Left renal pelvis (tissue), 4 donors: ENCODE measurements around the gene CST1. TPM values are rescaled to one million over a fixed set of nuclear protein-coding genes. Genes with fewer than 3 reads are reported as not detected.
A peak's percentile ranks its signal among the peaks of the same experiment; 100 is the strongest.
"Not testable (repeated sequence)": the region's sequence is repeated elsewhere in the genome, so short reads cannot be mapped to it uniquely, and the experiment has no call there.

ENCODE experiments used
- DNase-seq, 4 donors: peaks; one replicate each; pipeline ENCODE4 v3.0.0-alpha.2; 2013; ENCODE audit warnings: low read depth in 4 of 4, low spot score in 3 of 4
- polyA plus RNA-seq, 4 donors: library from polyadenylated mRNA; unstranded; fragments of 120-200 nt; gene quantifications; one replicate each; pipeline ENCODE4 v1.2.1, GENCODE V29; 2013; ENCODE audit not compliant: insufficient read length in 4 of 4

CST1 gene, protein sequence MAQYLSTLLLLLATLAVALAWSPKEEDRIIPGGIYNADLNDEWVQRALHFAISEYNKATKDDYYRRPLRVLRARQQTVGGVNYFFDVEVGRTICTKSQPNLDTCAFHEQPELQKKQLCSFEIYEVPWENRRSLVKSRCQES
- not detected for polyA plus RNA-seq

GRCh38 chr20:23750786-23751185, at the start of gene CST1:
Gene CST1 (minus strand): TSS chr20:23750935. CDS start chr20:23750866, 69 bp downstream.
- DNase-seq: not testable (repeated sequence)

- DNase-seq: peak in 1 of 4 donors; percentile 2
Measured at GRCh38 chr20:23799216-23799847, 48.6 kb upstream of the CST1 start.

- DNase-seq: no peak
Measured at GRCh38 chr20:23795526-23795925, 44.8 kb upstream of the CST1 start.

- no peak for DNase-seq
Measured at GRCh38 chr20:23794841-23795240, 44.1 kb upstream of the CST1 start.

GRCh38 chr20:23794065-23794464, 43.3 kb upstream of the CST1 start:
- no peak for DNase-seq

DNA sequence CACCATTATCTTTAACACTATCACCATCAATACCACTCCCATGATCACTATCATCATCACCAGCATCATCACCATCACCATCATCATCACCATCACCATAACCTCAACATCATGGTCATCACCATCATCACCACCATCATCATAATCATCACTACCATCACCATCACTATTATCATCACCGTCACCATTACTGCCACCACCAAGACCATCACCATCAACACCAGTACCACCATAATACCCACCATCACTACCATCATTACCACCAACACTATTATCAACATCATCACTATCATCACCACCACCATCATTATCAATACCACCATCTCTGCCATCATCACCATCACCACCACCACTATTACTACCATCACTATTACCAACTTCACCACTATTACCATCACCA, 32.7 kb upstream of the CST1 start:
- no peak for DNase-seq

GRCh38 chr20:23782366-23782983, 31.7 kb upstream of the CST1 start:
- no peak for DNase-seq

- DNase-seq: not testable (repeated sequence)
Measured at GRCh38 chr20:23778676-23779075, 27.9 kb upstream of the CST1 start.

GRCh38 chr20:23777380-23777779, 26.6 kb upstream of the CST1 start:
- not testable (repeated sequence) for DNase-seq

- DNase-seq: peak in 3 of 4 donors; percentile 31 to 65 (median 49)
Measured at GRCh38 chr20:23776067-23776771, 25.5 kb upstream of the CST1 start.

DNA sequence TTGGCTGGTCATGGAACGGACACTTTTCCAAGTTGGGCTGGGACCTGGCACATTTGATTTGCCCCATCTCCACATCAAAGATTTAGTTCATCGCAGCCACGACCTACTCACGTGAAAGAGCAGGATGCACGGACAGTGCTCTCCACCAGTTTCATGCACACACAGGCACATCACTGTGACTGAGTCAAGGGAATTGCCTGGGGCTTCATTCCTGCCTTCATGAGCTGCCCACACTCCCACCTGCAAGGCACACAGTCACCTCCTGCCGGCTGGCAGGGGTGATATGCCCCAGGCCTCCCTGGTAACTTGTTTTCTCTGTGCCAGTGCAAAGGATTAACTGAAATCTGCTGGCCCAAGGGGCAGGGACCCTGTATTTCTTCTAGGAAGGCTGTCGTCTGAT, 23.3 kb upstream of the CST1 start:
- no peak for DNase-seq

DNA sequence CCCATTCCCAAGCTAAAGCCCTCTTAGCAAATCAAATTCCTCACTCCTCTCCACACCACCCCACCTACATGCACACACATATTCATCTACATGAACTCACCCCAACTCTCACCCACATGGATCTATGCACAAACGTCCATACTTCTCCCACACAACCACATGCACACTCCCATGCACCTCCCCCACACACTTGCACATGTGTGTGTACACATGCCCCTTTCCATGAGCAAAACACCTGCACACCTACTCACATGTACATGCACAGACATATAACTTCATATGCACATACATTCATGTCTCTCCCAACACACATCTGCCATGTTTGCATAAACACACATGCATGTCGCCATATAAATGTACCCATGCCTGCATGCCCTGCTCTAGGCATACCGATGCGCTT, 22.8 kb upstream of the CST1 start:
- DNase-seq: no peak

GRCh38 chr20:23773127-23773526, 22.4 kb upstream of the CST1 start:
- DNase-seq: no peak

DNA sequence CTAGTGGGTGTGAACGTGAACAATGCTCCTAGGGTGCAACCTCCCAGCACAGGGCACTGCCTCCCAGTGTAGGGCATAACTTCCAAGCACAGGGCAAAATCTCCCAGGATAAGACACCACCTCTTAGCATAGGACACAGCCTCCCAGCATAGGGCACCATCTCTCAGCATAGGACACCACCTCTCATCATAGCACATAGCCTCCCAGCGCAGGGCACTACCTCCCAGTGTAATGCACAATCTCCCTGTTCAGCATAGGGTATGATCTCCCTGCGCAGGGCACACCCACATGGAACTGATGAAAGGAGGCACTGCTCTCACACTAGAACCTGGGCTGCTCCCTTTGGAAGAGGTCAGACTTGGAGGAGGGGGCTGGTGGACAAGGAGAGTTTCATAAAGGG, 21.3 kb upstream of the CST1 start:
- no peak for DNase-seq

- no peak for DNase-seq
Measured at GRCh38 chr20:23770384-23770783, 19.6 kb upstream of the CST1 start.

DNA sequence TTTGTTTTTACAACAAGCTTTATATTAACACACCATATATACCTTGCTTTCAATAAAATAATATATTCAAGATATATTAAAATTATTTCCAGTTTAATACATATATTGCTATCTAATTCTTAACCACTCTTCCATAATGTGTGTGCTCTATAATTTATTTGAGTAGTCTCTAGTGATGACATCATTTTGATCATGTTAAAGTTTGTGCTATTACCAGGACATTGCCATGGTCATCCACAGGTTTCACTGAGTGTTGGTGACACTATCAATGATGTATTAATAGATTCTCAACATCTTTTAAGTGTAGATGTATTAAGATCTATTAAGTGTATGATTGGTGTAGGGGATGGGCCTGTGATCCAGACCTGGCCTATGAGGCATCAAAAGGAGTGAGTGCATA, 17.8 kb upstream of the CST1 start:
- not testable (repeated sequence) for DNase-seq

GRCh38 chr20:23766531-23766930, 15.8 kb upstream of the CST1 start:
- DNase-seq: no peak

DNA sequence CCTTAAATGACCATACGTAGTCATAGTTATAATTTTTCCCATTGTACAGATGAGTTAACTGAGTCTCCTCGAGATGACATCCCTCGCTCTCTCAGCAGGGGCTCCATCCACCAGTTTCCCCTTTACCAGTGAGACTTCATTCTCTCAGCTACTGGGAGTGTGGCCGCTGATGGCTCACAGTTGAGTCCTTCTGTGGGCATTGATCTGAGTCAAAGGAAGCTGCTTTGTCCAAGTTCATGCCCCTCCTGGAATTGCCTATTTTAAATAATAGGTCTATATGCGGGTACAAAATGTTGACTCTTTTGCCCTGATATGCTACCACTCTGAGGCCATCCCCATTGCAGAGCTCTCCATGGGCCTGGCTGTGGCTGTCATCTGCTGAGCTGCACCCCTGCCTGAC, 14.8 kb upstream of the CST1 start:
- DNase-seq: no peak

- not testable (repeated sequence) for DNase-seq
Measured at GRCh38 chr20:23764630-23765029, 13.9 kb upstream of the CST1 start.

GRCh38 chr20:23763345-23763744, 12.6 kb upstream of the CST1 start:
- DNase-seq: no peak

DNA sequence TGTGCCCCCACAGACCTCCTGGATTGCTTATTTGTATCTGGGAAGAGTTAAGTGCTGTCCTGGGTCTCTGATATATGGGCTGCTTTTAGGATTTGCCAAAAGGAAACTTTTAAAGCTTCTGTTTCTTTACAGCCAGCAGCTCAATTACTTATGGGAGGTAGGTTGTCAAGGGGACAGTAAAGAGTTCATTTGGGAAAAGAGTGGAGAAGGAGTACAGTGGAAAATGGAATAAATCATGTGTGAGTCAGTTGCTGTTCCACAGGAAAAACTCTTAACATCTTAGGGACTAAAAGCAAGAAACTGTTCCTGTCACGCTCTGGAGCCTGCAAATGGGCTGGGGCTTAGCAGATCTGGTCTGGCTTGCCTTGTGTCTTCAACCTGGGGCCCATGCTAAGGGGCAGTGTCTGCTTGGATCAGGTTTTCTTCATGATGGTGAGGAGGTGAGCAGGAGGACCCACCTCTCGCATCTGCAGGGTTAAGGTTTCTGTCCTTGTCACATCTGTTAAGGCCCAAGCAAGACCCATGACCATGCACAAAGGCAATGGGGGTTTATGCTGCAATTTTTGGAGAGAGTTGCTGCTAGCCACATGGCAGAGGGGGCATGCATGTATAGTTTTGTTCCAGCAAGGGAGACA, 8.7 kb upstream of the CST1 start:
- DNase-seq: no peak
